ENCODE measurements around the gene DMRTA1. TPM values are rescaled to one million over a fixed set of nuclear protein-coding genes. Genes with fewer than 3 reads are reported as not detected.

DMRTA1 gene
- total RNA-seq, 1 donor from 2014 or later = 2.7 TPM

DNA sequence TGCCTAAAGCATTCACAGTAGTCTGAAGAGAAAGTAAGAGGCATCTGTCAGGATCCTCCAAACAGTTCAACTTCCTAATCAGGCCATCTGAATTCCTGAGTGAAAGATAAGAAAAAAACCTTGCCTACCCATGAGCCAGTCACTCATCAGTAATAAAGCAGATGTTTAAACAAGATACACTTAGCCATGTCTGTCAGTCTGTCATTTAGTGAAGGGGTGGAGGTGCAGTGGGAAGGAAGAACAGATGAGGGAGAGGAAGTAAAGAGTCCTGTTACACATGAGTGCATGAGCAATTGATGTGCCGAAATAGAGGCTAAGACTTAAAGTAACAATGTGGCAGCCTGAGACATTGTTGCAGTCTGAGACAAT, 29.9 kb upstream of the DMRTA1 start:
- H3K27me3 Mint-ChIP-seq (ENCODE audit: low read depth) = no peaks in the 10 kb centered on the region
- DNase-seq (ENCODE audit: low read depth, low spot score) = no peak
- H3K4me3 Mint-ChIP-seq = no peak overlapping the region
- H3K36me3 Mint-ChIP-seq (ENCODE audit: low read depth) = no peaks in the 10 kb centered on the region
- H3K4me1 Mint-ChIP-seq = peaks cover 14% of the 10 kb centered on the region
- H3K27ac Mint-ChIP-seq (ENCODE audit: unreplicated experiment) = no peak overlapping the region
- no peaks in the 10 kb centered on the region for H3K9me3 Mint-ChIP-seq
- TF ChIP-seq, protein P1, sequence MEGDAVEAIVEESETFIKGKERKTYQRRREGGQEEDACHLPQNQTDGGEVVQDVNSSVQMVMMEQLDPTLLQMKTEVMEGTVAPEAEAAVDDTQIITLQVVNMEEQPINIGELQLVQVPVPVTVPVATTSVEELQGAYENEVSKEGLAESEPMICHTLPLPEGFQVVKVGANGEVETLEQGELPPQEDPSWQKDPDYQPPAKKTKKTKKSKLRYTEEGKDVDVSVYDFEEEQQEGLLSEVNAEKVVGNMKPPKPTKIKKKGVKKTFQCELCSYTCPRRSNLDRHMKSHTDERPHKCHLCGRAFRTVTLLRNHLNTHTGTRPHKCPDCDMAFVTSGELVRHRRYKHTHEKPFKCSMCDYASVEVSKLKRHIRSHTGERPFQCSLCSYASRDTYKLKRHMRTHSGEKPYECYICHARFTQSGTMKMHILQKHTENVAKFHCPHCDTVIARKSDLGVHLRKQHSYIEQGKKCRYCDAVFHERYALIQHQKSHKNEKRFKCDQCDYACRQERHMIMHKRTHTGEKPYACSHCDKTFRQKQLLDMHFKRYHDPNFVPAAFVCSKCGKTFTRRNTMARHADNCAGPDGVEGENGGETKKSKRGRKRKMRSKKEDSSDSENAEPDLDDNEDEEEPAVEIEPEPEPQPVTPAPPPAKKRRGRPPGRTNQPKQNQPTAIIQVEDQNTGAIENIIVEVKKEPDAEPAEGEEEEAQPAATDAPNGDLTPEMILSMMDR (conservative IDR thresholded peaks at IDR 0.05) = no peak

DNA sequence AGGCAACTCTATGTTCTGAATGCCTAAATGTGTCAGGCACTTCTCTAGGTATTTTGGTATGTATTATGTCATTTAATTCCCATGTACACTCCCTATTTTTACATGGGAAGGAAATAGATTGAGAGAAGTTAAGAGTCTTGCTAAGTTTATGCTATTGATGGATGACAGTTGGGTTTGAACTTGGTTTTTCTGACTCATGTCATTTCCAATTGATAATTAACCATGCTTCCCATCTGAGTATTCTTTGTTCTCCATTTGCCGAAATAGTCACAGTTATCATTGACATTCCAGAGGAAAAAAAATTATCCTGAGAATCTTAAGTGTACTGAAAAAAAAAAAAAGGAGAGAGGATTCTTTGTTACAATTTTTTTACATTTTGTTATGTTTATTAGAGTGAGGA, 23.1 kb upstream of the DMRTA1 start:
- Mint-ChIP-seq H3K36me3 (ENCODE audit: low read depth) (no peaks in the 10 kb centered on the region), H3K4me3 (no peak overlapping the region), H3K27me3 (ENCODE audit: low read depth) (no peaks in the 10 kb centered on the region), H3K9me3 (no peaks in the 10 kb centered on the region), H3K4me1 (no peaks in the 10 kb centered on the region), H3K27ac (ENCODE audit: unreplicated experiment) (no peak overlapping the region)
- TF ChIP-seq, protein P1 (conservative IDR thresholded peaks at IDR 0.05) = no peak
- no peak for DNase-seq (ENCODE audit: low read depth, low spot score)

DNA sequence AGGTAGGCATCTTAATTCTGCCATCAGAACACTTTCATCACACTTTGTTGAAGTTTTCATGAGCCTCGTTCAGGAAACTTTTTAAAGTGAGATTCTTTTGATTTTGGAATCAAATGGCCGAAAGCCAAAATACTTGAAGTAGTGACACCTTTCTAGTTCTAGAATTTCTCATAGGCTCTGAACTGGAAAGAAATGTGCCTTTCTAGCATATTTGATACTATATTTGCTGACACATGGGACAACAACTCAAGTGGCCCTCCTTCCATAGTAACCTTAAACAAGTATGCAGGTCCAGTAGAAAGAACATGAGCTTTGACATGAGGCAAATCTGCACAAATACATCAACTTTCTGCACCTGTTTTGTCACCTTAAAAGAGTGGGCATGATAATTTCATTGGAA, 22.0 kb upstream of the DMRTA1 start:
- H3K27me3 Mint-ChIP-seq (ENCODE audit: low read depth) = no peaks in the 10 kb centered on the region
- no peaks in the 10 kb centered on the region for H3K9me3 Mint-ChIP-seq
- H3K36me3 Mint-ChIP-seq (ENCODE audit: low read depth) = no peaks in the 10 kb centered on the region
- no peak overlapping the region for H3K4me3 Mint-ChIP-seq
- H3K27ac Mint-ChIP-seq (ENCODE audit: unreplicated experiment) = no peak overlapping the region
- TF ChIP-seq, protein P1 (conservative IDR thresholded peaks at IDR 0.05) = no peak
- no peaks in the 10 kb centered on the region for H3K4me1 Mint-ChIP-seq
- no peak for DNase-seq (ENCODE audit: low read depth, low spot score)

DNA sequence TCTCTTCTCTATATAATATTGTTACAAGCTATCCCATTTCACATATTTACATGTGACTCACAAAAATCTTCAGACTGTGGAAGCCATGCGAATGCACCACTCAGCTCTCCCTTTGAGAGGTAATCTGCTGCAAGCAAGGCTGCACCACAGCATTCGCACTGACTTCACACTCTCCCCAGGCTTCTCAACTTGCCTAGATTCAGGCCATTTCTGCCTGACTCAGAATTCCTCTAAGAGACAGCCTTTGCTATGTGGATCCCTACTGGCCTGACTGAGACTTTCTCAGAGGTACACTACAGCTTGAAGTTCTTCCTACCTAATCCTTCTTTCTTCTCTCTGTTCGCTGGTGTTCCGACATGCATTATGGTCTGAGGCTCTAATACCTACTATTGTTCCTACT, 21.1 kb upstream of the DMRTA1 start:
- Mint-ChIP-seq H3K9me3 (no peaks in the 10 kb centered on the region), H3K27ac (ENCODE audit: unreplicated experiment) (no peak overlapping the region), H3K27me3 (ENCODE audit: low read depth) (peaks cover 2% of the 10 kb centered on the region), H3K4me1 (no peaks in the 10 kb centered on the region), H3K36me3 (ENCODE audit: low read depth) (no peaks in the 10 kb centered on the region), H3K4me3 (no peak overlapping the region)
- DNase-seq (ENCODE audit: low read depth, low spot score) = no peak
- TF ChIP-seq, protein P1 (conservative IDR thresholded peaks at IDR 0.05) = no peak

DNA sequence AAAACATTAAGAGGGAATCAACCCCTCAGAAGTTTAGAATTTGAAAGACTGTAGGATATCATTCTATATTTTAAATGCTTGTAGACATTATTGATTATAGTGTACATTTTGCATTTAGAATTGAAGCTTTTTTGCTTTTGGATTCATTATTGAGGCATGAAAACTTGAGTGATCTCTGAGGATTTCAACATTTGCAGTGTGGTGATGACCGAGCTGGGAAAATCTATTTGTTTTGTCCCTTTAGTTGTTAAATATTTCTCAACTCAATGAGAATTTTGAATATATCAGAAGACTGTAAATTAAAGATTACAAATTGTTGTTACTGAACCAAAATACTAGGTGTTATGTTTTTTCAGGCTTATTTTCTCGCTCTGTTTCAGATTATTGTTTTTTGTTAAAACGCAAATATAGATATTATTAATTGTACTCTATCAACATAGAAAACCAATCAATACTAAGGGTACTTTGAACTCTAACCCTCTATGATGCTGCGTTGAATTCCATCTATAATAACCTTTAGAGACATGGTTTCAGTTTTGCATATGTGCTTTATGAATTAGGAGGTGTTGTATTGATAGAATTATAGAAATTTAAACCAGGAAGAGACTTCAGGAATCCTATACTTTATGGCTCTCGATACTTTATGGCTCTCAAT, 19.3 kb upstream of the DMRTA1 start:
- H3K9me3 Mint-ChIP-seq = no peaks in the 10 kb centered on the region
- TF ChIP-seq, protein P1 (conservative IDR thresholded peaks at IDR 0.05) = no peak

More for the DNA sequence above, 19.3 kb upstream of the DMRTA1 start:
- peaks cover 3% of the 10 kb centered on the region for H3K4me1 Mint-ChIP-seq
- H3K36me3 Mint-ChIP-seq (ENCODE audit: low read depth) = no peaks in the 10 kb centered on the region
- H3K4me3 Mint-ChIP-seq = no peak overlapping the region
- H3K27me3 Mint-ChIP-seq (ENCODE audit: low read depth) = peaks cover 2% of the 10 kb centered on the region
- no peak for DNase-seq (ENCODE audit: low read depth, low spot score)
- H3K27ac Mint-ChIP-seq (ENCODE audit: unreplicated experiment) = no peak overlapping the region
